Ovary (tissue), 3 donors: ENCODE measurements around the gene CNTFR.

Experiments
- CTCF ChIP-seq, 3 donors: fragments of 450-650 bp in 2 of 3; fragments of 200-600 bp in 1 of 3; IDR thresholded peaks; one replicate each; pipeline versions ENCODE4 v1.5.1 to v1.8.0; 2016 to 2022; ENCODE audit warnings: antibody characterized with exemption in 3 of 3, mild to moderate bottlenecking in 1 of 3
- EP300 ChIP-seq: sonication (generic); formaldehyde crosslinking; IDR thresholded peaks from one replicate; pipeline ENCODE4 v1.6.1; 2017; ENCODE audit warnings: antibody characterized with exemption
- POLR2A ChIP-seq: fragments of 450-650 bp; IDR thresholded peaks from one replicate; pipeline ENCODE4 v1.6.1; 2017; ENCODE audit warnings: antibody characterized with exemption, mild to moderate bottlenecking, moderate library complexity
- donor health status: DM: no; HTN: no; CAD: no.

- TF ChIP-seq POLR2A, result no peak
- no peak for TF ChIP-seq CTCF (IDR thresholded peaks at IDR 0.05)
- TF ChIP-seq EP300, result no peak
Measured at GRCh38 chr9:34555500-34555899, 34.0 kb downstream of the CNTFR start.
